Progenitor cell of endocrine pancreas (in vitro differentiated cells): Measurements from ENCODE around the gene NVL. TPM values are rescaled to one million over a fixed set of nuclear protein-coding genes. Genes with fewer than 3 reads are reported as not detected.
A peak's percentile ranks its signal among the peaks of the same experiment; 100 is the strongest.

Experiments used
- DNase-seq: peaks from one replicate; pipeline ENCODE4 v3.0.0; 2021; ENCODE audit warnings: low spot score; ENCODE audit not compliant: unreplicated experiment
- H3K27ac Mint-ChIP-seq: 2 replicates; pipeline ENCODE4 v1.8.0; 2021; ENCODE audit warnings: mild to moderate bottlenecking, moderate library complexity, mixed read lengths
- H3K27me3 Mint-ChIP-seq: 2 replicates; pipeline ENCODE4 v1.8.0; 2021; ENCODE audit warnings: mixed read lengths
- H3K36me3 Mint-ChIP-seq: 2 replicates; pipeline ENCODE4 v1.8.0; 2022; ENCODE audit warnings: mixed read lengths; ENCODE audit not compliant: insufficient read depth
- H3K4me1 Mint-ChIP-seq: 2 replicates; pipeline ENCODE4 v1.8.0; 2021; ENCODE audit warnings: low read depth, mixed read lengths
- H3K4me3 Mint-ChIP-seq: 2 replicates; pipeline ENCODE4 v1.8.0; 2021; ENCODE audit warnings: low read depth, mild to moderate bottlenecking, moderate library complexity, mixed read lengths
- H3K9me3 Mint-ChIP-seq: 2 replicates; pipeline ENCODE4 v1.8.0; 2021; ENCODE audit warnings: low read depth, mixed read lengths
- total RNA-seq: library from RNA; stranded (reverse); gene quantifications from 2 replicates; pipeline ENCODE4 v1.2.1, GENCODE V29; 2021
- TF ChIP-seq, protein P1 (sequence below): fragments of 200-600 bp; sonication (generic); IDR thresholded peaks from one replicate; pipeline ENCODE4 v1.5.0; 2021; ENCODE audit warnings: antibody characterized with exemption, mild to moderate bottlenecking; ENCODE audit not compliant: unreplicated experiment

NVL gene
- total RNA-seq, 1 donor from 2014 or later: 52.5 TPM

DNA sequence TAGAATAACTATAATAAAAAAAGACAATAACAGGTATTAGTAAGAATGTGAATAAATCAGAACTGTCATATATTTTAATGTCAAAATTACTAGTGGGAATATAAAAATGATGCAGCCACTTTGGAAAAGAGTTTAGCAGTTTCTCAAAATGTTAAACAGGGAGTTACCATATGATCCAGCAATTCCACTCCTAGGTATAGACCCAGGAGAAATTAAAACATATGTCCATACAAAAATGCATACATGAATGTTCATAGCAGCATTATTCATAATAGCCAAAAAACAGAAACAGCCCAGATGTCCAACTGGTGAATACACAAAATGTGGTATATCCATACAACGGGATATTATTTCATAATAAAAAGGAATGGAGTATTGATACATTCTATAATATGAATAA is 71.6 kb downstream of the NVL start:
- no peaks in the 10 kb centered on the region for H3K9me3 Mint-ChIP-seq
- peaks cover 24% of the 10 kb centered on the region for H3K36me3 Mint-ChIP-seq
- no peak overlapping the region for H3K27ac Mint-ChIP-seq
- TF ChIP-seq, protein P1, sequence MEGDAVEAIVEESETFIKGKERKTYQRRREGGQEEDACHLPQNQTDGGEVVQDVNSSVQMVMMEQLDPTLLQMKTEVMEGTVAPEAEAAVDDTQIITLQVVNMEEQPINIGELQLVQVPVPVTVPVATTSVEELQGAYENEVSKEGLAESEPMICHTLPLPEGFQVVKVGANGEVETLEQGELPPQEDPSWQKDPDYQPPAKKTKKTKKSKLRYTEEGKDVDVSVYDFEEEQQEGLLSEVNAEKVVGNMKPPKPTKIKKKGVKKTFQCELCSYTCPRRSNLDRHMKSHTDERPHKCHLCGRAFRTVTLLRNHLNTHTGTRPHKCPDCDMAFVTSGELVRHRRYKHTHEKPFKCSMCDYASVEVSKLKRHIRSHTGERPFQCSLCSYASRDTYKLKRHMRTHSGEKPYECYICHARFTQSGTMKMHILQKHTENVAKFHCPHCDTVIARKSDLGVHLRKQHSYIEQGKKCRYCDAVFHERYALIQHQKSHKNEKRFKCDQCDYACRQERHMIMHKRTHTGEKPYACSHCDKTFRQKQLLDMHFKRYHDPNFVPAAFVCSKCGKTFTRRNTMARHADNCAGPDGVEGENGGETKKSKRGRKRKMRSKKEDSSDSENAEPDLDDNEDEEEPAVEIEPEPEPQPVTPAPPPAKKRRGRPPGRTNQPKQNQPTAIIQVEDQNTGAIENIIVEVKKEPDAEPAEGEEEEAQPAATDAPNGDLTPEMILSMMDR: no peak
- peaks cover 10% of the 10 kb centered on the region for H3K4me1 Mint-ChIP-seq
- no peaks in the 10 kb centered on the region for H3K27me3 Mint-ChIP-seq
- no peak overlapping the region for H3K4me3 Mint-ChIP-seq
- DNase-seq: no peak

DNA sequence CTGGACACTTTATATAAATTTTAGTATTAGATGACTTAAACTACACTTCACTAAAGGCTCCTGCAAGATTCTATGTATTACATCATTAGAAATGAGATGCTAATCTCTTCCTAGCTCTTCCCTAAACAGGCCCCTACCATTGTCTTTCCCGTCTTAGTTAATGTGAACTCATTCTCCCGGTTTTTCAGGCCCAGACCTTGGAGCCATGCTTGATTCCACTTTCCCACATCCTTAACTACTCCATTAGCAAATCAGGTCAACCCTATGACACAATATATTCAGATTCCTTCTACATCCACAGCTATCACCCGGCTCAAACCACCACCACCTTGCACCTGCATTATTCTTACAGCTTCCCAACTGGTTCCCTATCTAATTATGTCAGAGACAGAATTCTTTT is 73.3 kb downstream of the NVL start:
- Mint-ChIP-seq H3K27ac (peak overlapping the region; percentile 2), H3K4me3 (no peak overlapping the region), H3K4me1 (no peaks in the 10 kb centered on the region), H3K9me3 (no peaks in the 10 kb centered on the region), H3K36me3 (peaks cover 18% of the 10 kb centered on the region), H3K27me3 (no peaks in the 10 kb centered on the region)
- no peak for DNase-seq
- TF ChIP-seq, protein P1: no peak

DNA sequence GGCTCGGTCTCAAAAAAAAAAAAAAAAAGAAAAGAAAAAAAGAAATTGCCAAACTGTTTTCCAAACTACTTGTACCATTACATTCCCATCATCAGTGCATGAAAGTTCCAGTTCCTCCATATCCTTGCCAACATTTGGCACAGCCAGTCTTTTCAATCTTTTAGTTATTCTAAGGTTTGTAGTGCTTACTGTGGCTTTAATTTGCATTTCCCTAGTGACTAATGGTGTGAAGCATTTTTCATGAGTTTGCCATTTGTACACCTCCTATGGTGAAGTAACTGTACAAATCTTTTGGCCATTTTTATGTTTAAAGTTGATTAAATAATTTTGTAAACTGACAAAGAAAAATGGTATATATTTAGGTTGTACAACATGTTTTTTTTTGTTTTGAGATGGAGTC is 76.3 kb downstream of the NVL start:
- TF ChIP-seq, protein P1: no peak
- Mint-ChIP-seq H3K36me3 (peaks cover 17% of the 10 kb centered on the region), H3K4me1 (no peaks in the 10 kb centered on the region), H3K9me3 (no peaks in the 10 kb centered on the region), H3K27ac (no peak overlapping the region), H3K4me3 (no peak overlapping the region), H3K27me3 (no peaks in the 10 kb centered on the region)
- DNase-seq: no peak

DNA sequence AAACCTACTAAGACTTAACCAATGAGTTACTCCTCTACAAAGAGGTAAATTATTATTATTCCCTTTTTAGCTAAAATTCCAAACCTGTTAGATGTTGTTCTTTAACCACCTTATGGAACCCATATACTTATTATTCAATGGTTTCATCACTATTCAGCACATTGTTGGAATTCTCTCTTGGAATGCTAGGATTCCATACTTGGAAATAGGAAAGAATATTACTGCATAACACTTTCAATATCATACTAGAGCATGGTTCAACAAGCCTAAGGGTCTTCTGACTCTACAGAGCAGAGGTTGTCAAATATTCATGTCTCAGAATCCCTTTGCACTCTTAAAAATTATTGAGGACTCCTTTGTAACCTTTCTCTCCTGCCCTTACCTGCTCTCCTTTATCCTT is 77.5 kb downstream of the NVL start:
- no peaks in the 10 kb centered on the region for H3K9me3 Mint-ChIP-seq
- H3K27ac Mint-ChIP-seq: no peak overlapping the region
- no peaks in the 10 kb centered on the region for H3K4me1 Mint-ChIP-seq
- TF ChIP-seq, protein P1: no peak
- peaks cover 17% of the 10 kb centered on the region for H3K36me3 Mint-ChIP-seq
- H3K27me3 Mint-ChIP-seq: no peaks in the 10 kb centered on the region
- DNase-seq: no peak
- no peak overlapping the region for H3K4me3 Mint-ChIP-seq

DNA sequence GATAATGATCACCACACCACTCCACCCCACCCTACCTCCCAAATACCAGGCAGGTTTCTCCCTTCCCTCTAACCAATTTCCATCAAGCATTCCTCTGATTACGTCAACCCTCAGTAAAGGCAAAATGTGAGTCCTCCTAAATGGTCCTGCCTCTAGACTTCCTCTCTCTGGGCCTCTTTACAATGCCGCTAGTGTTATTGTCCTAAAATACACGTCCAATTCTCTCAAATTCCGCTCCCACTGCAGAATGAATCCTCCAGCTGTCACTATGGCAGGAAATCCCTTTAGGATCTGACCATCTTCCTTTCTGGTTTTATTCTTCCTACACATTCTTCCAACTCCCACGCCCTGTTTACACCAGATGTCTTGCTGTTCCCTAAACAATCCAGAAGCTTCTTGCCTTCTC is 78.2 kb downstream of the NVL start:
- Mint-ChIP-seq H3K27ac (no peak overlapping the region), H3K36me3 (peaks cover 16% of the 10 kb centered on the region), H3K27me3 (no peaks in the 10 kb centered on the region), H3K4me3 (no peak overlapping the region), H3K4me1 (no peaks in the 10 kb centered on the region), H3K9me3 (no peaks in the 10 kb centered on the region)
- no peak for DNase-seq
- TF ChIP-seq, protein P1: no peak
